Stimulated activated CD4-positive, alpha-beta T cell treated with anti-CD3 and anti-CD28 coated beads, Interleukin-12 subunit alpha, Interleukin-12 subunit beta, amount 100 ng/mL, for 4 hours (primary cell): ENCODE data around the gene FBXO21.

Source experiments
- DNase-seq: peaks from one replicate; pipeline ENCODE4 v3.0.0-alpha.2; 2020

FBXO21 gene

GRCh38 chr12:117162633-117163032, 27.6 kb downstream of the FBXO21 start:
- no peak for DNase-seq

GRCh38 chr12:117162167-117162539, 28.1 kb downstream of the FBXO21 start:
- no peak for DNase-seq

- no peak for DNase-seq
Measured at GRCh38 chr12:117161460-117162166, 28.7 kb downstream of the FBXO21 start.

DNA sequence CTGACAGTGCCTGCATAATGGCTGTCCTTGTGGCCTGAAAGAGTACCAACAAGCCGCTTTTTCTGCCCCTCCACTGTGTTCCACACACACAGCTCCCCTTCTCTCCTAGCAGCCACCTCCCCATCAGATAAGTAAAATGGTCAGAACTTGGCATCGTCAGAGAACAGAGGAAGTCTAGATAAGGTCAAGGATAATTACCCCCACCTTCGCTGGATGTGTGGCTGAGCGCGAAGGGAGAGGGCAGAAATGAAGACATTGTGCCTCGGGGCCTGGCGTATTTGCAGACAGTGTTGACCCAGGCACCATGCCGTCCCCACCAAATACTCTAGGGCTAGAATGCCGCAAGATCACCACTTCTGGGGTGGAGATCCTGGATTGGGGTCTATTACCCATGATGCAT, 30.6 kb downstream of the FBXO21 start:
- no peak for DNase-seq

DNA sequence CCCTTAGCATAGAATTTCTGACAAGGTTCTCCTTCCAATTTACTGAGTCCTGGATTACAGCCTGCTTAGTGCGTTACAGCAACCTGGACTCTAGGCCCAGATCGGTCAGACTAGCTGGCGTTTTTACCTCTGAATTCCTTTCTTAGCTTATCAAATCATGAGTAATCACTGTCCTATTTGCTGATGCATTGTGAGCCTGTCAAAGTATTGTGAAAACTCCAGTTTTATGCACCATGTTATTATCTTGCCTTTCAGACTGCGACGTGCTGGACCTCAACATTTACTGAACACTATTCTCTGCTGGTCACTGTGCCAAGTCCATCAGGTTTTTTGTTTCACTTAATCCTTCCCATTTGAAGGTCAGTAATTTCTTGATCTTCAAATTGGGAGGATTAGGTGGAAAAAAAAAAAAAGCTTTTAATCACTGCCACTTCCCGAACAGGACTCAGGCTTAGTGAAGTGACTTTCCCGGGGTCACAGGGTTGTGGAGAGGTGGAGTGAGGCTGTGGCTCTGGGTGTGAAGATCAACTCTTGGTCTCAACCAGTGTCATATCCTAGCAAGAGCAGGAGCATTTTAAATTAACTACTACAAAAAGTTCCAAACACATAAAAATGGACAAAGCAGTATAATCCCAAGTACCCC, 31.2 kb downstream of the FBXO21 start:
- DNase-seq, result no peak

GRCh38 chr12:117158096-117158495, 32.2 kb downstream of the FBXO21 start:
- no peak for DNase-seq

- DNase-seq, result peak; percentile 67
Measured at GRCh38 chr12:117155278-117156060, 34.8 kb downstream of the FBXO21 start.

DNA sequence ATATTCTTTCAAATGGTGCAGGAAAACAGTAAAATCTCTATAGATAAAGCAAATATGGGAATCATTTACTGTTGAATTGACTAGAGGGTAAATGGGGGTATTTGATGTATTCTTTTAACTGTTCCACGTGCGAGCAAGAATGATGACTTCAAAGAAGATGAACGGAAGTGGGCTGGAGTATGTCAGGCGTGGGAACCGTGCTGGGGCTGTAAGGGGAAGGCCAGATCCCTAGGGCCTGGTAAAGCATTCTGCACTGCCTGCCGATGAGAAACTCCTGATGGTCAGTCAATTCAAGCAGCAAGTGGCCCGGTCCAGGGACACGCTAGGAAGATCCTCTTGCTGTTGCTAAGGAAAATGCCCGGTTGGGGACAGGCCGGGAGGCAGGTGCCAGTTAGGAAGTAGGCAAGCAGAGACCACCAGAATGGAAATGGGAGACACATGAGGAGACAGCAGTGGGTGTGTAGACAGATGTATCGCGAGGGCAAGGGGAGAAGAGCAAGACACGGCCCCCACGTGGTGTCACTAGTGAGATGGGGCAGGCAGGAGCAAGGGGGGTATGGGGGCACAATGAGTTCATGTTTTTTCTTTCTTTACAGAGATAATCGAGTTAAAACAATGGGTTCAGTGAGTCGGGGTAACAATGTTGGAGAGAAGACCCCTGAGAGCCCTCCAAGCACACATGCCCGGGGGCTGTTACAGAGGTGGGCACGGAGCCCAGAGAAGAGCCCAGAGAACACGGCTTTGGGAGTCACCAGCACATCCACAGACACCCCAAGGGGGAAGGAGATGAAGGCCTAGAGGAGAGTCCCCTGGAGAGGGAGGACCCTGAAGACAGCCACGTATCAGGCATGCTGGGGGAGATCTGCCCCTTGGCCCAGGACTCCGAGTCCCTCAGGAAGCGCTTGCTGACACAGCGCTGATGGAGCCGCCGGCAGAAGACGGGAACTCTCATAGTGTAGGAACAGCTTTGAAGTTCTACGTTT, 37.2 kb downstream of the FBXO21 start:
- DNase-seq, result no peak

DNA sequence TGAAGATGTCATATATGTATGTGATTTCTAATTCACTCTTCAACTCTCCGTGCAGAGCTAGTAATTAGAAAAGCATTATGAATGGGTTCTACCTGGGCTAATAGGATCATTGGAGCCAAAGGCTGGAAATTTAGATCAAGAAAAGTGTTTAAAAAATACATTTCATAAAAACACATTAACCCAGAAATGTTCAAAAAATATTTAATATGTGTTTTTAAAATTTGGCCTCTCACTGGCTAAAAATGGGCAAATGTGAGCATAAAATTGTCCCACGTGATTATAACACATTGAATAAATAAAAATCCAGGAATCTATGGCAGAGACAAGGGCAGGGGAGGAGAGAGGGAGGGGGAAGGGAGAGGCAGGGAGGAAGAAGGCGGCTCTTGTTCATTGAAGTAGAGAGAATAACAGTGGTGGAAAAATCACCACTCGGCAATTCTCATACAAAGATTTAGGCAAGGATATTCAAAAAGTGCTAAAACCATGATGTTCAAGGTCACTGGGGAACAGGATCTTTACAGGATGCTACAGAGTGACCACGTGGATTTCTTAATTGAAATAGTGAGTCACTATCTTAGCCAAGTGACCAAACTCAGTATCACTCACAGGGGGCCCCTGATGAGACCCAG, 38.8 kb downstream of the FBXO21 start:
- no peak for DNase-seq

- DNase-seq, result no peak
Measured at GRCh38 chr12:117149431-117149830, 40.8 kb downstream of the FBXO21 start.

DNA sequence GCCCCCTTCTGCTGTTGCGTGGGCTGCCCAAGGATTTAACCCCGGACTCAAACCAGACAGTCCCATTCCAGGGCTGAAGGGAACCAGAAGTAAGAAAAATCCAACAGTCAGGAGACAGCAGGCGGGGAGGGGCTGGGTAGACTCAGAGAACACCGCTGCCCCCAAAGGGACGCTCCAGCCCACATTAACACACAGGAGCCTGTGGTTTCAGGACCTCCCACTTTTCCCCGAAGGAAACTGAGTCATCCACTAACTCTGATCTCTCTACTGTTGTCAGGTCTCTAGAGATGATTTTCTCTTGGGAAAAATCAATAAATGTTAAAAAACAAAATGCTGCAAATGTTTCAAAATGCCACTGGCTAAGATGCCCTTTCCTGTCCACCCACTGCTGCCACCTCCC, 41.6 kb downstream of the FBXO21 start:
- DNase-seq, result no peak

DNA sequence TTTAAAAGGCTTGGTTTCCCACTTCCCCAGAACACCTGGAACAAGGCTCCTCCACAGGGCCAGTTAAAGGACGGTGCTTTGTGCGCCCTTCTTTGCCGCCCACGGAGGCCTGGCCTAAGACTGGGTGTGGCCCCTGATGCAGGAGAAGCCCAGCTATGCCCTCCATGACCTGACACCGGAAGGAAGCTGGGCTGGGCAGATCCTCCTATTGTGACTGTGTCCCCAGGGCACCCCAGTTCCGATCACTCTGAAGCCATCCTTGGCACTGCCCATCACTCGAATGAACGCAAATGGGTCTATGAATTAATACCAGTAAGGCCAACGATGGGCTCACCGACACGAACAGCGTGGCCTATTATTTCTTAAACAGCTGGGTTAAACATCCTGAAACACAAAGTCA, 42.6 kb downstream of the FBXO21 start:
- DNase-seq, result no peak

DNA sequence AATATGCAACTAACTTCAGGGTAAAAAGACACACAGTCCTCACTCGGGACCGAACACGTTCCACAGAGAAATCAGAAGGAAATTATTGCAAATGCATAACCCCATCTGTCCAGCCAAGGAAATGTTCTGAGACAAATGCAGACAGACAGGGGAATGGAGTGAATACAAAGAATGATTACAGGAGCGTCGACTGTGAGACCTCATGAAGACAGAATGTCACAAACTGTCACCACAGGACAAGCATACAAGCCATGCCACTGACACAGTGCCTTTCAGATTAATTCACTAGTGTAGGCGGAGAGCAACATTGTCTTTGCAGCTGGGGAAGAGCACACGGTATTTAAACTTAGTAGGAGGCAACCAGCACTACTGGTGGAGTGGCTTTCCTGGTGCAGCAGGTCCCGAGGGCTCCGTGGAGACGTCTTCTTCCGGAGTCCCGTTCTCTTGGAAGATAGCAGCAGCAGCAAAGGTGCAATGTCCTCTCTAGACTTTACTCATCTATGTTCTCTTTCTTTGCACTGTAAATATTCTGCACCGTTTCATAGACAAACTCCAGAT, 44.6 kb downstream of the FBXO21 start:
- DNase-seq, result no peak

DNA sequence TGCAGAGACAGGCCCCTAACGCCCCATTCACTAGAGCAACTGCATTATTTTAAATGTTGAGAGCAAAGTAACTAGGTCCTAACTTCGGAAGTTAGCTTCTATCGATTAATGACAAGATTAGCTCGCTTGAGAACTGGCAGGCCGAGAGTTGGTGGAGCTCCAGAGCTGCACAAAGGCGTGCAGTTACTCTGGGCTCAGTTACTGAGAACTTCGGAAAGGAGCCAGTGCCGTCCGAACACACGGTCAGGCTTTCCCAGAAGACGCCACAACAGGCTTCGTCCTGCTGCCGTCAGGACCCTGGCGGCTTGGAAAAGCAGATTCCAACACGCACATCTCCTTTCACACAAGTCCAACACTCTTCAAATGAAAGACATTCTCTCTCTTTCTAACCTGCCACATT, 45.7 kb downstream of the FBXO21 start:
- DNase-seq, result no peak

GRCh38 chr12:117143008-117143532, 47.2 kb downstream of the FBXO21 start:
- DNase-seq, result no peak

DNA sequence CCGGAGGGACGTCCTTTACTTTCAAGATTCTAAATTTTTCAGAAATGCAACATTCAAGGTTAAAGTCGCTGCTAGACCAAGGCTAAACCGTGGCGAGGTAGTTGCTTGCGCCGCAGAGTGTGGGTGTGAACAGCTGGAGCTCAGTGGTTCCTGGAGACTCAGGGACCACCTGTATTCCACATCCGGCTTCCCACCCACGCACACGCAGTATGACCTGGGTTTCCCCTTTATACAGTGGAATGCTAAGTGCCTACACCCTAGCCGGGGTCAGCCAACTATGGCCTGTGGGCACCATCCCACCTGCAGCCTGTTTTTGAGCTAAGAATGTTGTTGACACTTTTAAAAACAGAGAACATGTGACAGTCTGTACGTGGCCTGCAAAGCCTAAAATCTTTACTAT, 48.2 kb downstream of the FBXO21 start:
- DNase-seq, result no peak

- no peak for DNase-seq
Measured at GRCh38 chr12:117141097-117141898, 49.0 kb downstream of the FBXO21 start.

- DNase-seq, result no peak
Measured at GRCh38 chr12:117140397-117141096, 49.7 kb downstream of the FBXO21 start.

- no peak for DNase-seq
Measured at GRCh38 chr12:117139025-117139717, 51.1 kb downstream of the FBXO21 start.

GRCh38 chr12:117134721-117135120, 55.5 kb downstream of the FBXO21 start:
- no peak for DNase-seq
